Activated T-helper 9 cell treated with anti-CD3 and anti-CD28 coated beads, Interleukin-2, amount 50 U/mL, for 16 hours (primary cell): ENCODE data around the gene PTGR3.
"Not testable (repeated sequence)": the region's sequence is repeated elsewhere in the genome, so short reads cannot be mapped to it uniquely, and the experiment has no call there.

ENCODE experiments used
- DNase-seq: peaks from one replicate; pipeline ENCODE4 v3.0.0-alpha.2; 2020; ENCODE audit warnings: low read depth

PTGR3 gene

DNA sequence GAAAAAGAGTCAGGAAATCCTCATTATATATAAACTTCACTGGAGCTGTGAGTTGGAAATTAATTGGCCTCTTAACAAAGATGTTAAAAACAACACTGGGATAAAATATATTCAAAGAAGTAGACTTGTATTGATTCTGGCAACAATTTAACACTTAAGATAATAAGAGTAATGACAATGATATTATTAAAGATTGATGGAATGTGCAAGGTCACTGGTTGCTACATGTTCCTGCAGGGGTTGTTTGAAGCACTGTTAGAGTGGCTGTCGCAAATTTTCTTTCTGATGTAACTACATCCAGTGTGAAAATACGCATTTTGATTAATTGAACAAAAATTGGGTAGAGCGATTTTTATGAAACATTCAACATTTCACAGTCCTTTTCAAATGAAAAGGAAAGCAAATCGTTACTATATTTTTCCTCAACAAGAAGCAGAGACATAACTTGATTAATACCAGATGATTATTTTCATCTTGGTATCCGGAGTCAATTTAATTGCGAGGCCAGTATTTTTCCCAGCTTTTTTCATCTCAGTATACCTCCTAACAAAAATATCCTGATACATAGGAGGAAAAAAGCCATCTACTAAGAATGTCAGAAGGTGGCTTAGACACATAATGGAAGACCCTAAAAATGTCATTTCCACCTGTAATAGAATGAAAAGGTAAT lies 6.1 kb downstream of the PTGR3 start:
- no peak for DNase-seq

DNA sequence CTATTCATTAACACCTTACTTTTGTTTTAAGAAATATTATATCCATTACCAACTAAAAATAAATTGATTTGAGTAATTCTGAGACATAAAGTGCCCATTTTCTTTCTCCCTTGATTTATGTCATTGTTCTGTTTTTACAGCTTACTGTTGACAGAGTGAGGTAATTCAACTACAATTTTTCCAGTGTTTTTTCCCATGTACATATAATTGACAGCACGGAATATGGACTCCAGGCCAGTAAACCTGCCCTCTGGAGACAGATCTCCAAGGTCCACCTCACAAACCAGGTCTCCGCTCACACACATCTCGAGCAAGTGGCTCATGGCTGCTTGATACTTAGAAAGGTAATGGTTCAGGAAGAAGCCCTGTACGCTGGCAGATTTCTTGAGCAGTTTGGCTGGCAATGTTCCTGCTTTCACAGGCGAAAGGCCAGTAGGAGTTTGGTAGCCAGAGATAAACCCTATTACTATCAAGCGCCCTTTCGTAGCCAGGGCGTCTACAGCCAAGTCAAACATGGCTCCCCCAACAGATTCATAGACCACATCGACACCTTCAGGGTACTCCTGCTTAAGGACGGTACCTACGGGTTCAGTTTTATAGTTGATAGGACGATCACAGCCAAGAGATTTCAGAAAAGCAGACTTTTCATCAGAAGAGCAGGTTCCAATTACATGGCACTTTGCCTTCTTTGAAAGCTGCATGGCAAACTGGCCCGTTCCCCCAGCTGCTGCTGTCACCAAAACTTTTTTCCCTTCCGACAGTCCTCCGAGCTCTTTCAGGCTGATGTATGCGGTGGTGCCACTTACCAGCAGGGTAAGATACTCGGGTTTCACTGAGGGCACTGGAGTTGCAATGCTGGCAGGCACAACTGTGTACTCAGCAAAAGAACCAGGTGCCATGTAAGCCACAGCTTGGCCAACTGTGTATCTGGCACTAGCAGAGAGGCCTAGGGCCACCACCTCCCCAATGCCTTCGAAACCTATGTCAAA lies 7.4 kb downstream of the PTGR3 start:
- DNase-seq, result no peak

DNA sequence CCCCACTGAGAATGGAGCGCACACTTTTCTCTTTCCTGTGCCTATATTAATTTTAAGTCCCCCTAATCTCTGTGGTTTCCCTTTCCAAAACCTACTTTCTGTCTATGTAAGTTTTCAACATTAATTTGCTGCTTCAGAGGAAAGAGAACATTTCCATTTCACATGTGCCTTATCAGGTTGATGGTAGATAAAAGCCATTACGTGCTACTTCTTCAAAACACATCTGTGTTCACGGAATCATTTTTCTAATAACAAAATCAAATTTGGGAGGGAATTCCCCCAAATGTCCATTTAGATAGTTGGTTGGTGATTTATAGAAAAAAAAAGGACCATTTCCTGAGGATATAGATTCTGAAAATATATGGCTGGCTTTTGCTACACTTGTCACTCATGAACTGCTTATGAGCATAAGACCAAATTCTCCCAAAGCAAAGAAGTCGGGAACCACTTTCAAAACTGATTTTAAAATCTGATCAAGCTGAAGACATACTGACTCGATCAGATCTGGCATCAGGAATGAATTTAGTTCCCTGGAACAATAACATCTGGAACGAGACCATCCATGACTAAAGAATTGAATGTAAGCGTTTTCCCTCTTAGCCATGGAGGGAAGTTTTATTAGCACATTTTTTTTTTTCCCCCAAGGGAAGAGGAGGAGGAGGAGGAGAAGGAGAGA lies 8.2 kb downstream of the PTGR3 start:
- DNase-seq, result no peak

DNA sequence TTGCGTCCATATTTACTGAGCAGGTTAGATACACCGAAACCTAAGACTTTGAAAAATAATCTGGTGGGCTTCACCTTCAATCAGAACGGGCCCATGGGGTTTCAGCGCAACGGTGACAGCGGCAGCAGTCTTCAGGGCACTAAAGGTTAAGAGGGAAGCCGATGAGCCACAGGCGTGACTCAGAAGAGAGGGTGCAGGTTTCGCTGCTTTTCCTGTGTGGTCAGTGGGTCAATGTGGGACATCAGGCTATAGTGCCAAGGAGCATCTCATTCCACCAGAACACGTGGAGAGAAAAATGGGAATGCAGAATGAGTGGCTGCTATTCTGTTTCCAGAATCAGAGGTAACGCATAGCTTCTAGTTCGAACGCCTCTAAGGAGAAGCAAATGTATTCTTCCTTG lies 8.9 kb downstream of the PTGR3 start:
- no peak for DNase-seq

GRCh38 chr18:75199327-75199726 lies 9.6 kb downstream of the PTGR3 start:
- no peak for DNase-seq

DNA sequence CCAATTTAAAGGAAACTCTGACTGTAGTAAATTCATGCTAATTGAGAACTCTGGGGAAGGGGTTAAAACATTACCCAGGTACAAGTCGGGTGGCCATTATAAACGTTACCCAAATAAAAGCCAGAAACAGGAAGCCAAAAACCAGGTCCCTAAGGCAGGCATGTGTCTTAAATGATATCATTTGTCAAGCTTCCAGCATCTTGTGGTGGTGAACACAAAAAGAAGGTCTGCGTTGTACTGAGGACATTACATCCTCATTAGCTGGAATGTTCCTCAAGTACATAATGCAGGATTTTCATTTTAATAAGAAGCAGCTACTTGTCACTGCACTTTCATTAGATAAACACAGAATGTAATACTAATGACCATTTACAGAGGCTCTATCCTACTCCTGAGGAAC lies 10.9 kb downstream of the PTGR3 start:
- DNase-seq, result no peak

DNA sequence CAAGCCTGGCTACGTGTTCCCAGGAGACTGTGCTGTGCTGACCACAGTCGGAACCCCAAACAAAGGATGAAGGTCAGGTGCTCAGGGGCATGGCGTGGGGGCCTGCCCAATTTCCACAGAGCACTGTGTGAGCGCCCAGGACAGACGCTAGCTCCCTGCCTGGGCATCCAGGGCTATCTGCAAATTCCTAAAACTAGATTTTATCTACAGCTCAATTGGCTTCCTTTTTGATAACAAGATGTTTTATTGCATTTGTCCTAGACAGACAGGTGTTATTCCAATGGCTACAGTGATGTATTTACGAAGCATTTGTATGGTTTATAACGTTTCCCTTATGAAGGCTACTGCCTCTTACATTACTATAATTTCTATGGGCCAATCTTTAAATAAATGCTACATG lies 16.0 kb downstream of the PTGR3 start:
- DNase-seq, result no peak

GRCh38 chr18:75189696-75190095 lies 19.2 kb downstream of the PTGR3 start:
- no peak for DNase-seq

DNA sequence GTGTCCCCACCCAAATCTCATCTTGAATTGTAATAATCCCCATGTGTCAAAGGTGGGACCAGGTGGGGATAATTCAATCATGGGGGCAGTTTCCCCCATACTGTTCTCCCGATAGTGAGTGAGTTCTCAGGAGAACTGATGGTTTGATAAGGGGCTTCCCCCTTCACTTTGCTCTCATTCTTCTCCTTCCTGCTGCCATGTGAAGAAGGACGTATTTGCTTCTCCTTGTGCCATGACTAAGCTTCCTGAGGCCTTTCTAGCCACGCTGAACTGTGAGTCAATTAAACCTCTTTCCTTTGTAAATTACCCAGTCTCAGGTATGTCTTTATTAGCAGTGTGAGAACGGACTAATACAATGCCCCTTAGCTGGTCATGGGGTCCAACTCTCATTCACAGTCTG lies 21.2 kb downstream of the PTGR3 start:
- not testable (repeated sequence) for DNase-seq

DNA sequence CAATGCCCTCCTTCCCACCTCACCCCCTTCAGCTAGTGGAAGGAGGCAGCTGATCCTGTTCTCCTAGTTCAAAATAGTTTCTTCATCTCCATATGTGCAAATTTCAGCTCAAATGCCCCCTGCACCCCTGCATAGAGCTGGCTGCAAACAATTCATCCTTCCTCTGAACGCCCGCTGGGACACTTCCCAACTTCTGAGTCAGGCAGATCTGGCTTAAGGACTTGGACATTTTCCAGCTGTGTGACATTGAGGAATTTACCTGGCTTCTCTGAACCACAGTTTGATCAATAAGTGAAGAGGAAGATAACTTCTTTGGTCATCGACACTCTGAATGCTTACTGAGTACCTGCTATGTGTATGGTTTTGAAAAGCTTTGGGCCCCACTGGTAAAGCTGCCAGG lies 23.5 kb downstream of the PTGR3 start:
- no peak for DNase-seq

DNA sequence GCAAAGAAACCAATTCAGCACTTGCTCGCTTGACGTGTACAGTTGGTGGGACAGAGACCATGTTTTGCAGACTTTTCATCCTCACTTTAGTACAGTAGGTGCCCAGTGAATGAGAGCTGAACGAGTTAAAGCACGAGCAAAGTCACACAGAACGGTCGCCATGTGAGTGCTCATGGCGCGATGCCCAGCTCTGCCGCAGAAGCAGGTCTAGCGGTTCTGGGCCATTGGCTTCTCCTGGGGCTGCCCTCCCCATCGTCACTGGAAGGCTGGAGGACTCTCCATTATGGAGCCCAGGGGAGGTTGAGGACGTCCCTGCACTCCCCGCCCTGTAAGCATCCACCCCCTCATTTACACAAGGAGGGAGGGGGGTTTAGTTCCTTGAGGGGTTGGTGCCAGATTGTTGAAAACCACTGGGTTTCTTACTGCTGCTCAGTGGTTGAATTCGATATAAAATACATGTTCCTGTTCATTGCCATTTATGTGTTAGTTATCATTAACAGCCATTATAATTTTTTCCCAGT lies 24.9 kb downstream of the PTGR3 start:
- DNase-seq, result no peak

DNA sequence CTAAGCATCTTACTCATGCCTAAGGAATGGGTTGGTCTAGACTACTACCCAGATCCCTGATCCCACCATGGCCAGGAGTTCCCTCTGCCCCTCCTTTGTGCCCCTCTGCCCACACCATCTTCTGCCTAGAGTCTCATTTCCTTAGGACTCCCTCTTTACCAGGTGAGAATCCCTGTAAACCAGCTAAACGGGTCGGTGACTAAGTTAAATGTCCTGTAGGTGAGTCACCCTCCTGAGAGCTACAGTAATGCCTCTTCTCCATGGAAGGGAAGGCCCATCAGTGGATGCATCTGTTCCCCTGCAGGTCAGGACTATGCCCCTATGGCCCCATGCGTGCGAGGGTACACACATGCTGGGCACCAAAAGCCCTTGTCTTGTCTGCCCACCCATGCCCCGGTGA lies 25.4 kb downstream of the PTGR3 start:
- no peak for DNase-seq

DNA sequence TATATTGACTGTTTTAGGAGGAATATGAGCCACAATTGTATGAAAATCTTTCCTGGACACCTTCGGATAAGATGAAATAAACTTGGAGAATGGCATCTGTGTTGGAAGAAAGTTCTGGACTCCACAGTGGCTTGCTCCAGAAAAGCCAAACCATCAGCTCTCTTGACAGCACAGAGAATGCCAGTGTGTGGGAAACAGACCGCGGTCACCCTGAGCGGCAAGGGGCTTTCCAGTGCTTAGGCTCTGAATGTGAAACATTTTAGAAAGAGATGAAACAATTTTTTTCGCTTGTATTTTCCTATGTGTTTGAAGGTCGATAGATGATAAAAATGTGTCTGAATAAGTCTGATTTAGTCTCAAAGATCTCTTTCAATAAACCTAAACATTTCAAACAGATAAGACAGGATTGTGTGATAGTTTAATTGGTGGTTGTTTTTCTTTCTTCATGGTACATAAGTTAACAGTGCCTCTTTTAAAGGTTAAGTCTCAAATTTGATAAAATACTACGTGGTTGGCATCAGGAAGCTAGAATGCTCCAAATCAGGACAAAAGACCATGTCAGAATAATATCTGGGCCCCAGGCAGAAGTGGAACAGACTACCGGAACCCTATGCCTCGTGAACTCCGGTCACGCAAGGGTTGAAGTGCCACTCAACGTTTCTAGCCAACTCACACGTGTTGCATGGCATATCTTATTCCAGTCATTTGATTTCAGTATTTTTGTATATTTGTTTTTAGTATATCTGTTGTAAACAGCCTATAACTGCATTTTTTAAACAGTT lies 28.9 kb downstream of the PTGR3 start:
- DNase-seq, result no peak

DNA sequence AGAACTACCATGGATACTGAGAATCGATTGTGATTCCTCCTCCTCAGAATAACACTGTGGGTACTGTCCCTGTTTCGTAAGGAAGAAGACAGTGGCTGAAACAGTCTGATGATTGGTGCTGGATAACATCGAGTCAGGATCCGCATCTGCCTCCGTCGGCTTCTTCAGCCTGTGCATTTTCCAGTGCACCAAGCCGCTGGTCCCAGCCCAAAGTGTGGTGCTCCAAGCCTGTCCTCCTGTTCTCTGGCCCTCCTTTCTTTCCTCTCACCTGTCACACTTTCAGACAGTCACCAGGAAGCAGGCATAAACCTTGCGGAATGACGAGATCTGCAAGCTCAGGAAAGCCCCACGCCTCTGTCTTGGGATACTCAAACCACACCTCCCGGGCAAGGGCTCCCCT lies 30.6 kb downstream of the PTGR3 start:
- no peak for DNase-seq

- no peak for DNase-seq
Measured at GRCh38 chr18:75176849-75177248, 32.1 kb downstream of the PTGR3 start.

DNA sequence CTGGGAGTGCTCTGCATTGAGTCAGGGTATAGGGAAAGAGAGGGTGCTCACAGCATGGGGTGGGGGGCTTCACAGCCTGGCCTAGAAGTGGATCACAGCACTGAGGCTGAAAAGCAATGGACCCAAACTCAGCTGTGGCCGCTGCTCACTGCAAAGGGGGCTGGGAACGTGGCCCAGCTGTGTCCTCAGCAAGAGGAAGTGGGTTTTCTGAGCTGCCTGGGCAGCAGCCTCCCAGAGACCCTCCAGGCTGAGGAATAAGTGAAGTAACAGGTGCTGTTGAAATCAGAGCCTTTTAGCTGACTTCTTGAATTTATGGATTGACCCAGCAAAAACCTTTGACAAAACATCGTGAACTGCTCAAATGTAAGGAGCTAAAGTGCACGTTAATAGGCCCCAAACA lies 35.2 kb downstream of the PTGR3 start:
- no peak for DNase-seq

DNA sequence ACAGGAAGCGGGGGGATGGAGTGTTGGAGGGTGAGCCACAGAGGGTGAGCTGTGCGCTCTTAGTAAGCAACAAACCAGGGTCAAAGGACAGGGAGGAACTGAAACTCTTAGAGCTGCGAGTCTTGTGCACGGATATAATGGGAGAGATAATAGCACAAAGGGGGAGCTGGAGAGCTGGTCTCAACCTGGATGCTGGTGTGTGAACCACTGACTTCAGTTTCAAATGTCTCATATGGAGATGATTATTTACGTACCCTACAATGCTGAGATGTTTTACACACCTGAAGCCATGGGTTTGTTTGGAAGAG lies 35.9 kb downstream of the PTGR3 start:
- DNase-seq, result no peak

- no peak for DNase-seq
Measured at GRCh38 chr18:75172299-75173124, 36.4 kb downstream of the PTGR3 start.

DNA sequence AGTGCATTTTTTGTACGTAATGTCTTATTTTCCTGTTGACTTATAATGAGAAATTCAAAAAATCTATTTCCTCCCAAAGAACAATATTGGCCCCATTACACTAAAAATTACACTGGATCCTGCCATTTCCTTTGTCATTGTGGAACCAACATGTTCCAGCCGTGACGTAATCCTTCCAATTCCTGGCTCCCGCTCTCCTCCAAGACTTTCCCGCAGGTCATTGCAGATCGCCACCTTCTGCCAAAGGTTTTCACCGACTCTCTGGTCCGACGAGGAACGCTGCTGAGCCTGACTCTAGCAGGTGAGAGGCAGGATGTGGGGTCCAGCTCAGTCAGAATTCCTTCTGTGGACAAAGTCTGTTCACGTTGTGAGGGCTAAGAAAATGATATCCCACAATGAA lies 38.0 kb downstream of the PTGR3 start:
- no peak for DNase-seq

DNA sequence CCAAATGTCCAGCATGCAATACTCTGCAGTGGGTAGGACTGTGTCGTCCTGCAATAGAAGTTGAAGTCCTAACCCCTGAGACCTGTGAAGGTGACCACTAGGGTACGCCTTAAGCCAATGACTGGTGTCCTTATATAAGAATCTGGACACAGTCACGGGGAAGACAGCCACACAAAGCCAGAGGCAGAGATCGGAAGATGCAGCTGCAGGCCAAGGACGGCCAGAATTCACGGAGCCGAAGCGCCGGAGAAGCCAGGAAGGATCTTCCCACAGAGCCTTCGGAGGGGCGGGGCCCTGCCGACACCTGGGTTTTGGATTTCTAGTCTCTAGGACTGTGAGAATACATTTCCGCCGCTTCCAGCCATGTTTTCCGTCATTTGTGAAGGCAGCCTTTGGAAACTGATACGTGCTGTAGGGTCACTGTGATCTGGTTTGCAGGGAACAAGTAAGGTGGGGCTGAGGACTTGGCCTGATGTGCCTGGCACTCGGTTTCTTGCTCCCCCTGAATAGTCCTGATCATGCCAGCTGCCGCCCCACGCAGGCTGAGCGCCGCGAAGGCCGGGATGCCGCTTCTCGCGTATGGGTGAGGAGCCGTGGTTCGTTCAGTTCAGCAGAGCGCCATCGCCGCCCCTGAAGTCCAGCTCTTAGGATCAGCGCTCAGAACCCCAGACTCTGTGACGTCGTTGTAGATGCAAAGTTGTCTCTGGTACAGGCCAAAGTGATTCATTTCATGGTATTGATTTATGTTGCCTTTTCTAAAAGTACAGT lies 38.7 kb downstream of the PTGR3 start:
- DNase-seq, result no peak
